Body of pancreas (tissue), 4 donors: ENCODE measurements around the gene PRKCB. TPM values are rescaled to one million over a fixed set of nuclear protein-coding genes. Genes with fewer than 3 reads are reported as not detected.
"Not testable (repeated sequence)": the region's sequence is repeated elsewhere in the genome, so short reads cannot be mapped to it uniquely, and the experiment has no call there.

Experiments
- ATAC-seq: fragments of 150-250 bp; one replicate; pipeline ENCODE4 v1.9.1; 2016
- DNase-seq, 4 donors: peaks; one replicate each; pipeline ENCODE4 v3.0.0-alpha.2; 2019
- H3K27ac ChIP-seq, 4 donors: fragments of 200-600 bp; sonication (generic); 1 replicate in 3 of 4; 2 replicates in 1 of 4; pipeline versions ENCODE4 v1.5.1 to v1.6.1; 2016 to 2019; ENCODE audit warnings: mild to moderate bottlenecking in 1 of 4, mixed read lengths in 1 of 4, moderate library complexity in 1 of 4
- H3K27me3 ChIP-seq, 2 donors: fragments of 200-600 bp; sonication (generic); one replicate each; pipeline ENCODE4 v1.6.0; 2016; ENCODE audit warnings: mild to moderate bottlenecking in 1 of 2
- H3K36me3 ChIP-seq, 2 donors: fragments of 200-600 bp; sonication (generic); replicated peaks in 1 of 2; 2 replicates each; pipeline ENCODE4 v1.5.1; 2016; ENCODE audit warnings: low read depth in 2 of 2; ENCODE audit not compliant: insufficient read depth in 1 of 2
- H3K4me1 ChIP-seq: fragments of 200-600 bp; sonication (generic); one replicate; pipeline ENCODE4 v1.6.0; 2016
- H3K4me3 ChIP-seq, 2 donors: fragments of 200-600 bp; sonication (generic); 1 replicate in 1 of 2; 2 replicates in 1 of 2; pipeline ENCODE4 v1.5.1; 2016 to 2019
- H3K9me3 ChIP-seq, 3 donors: fragments of 200-600 bp; sonication (generic); 1 replicate in 2 of 3; 2 replicates in 1 of 3; pipeline ENCODE4 v1.5.1; 2016
- POLR2A ChIP-seq, 3 donors: fragments of 450-650 bp; IDR thresholded peaks; one replicate each; pipeline ENCODE4 v1.6.1; 2016; ENCODE audit warnings: antibody characterized with exemption in 3 of 3, mild to moderate bottlenecking in 2 of 3
- WGBS, 2 donors: methylation state at CpG; one replicate each; pipeline ENCODE4 v1.1.5; 2017; 5-methylcytosine and 5-hydroxymethylcytosine counted together
- intact Hi-C: fragments of 100-400 bp; cut with DNase I; formaldehyde crosslinking; loops from one replicate; pipeline ENCODE4 v1.15.1; 2023
- total RNA-seq, 2 donors: library from RNA; depleted of rRNA; stranded (reverse); fragments of >200 nt; gene quantifications; one replicate each; pipeline ENCODE4 v1.1.0, GENCODE V29; 2016
- TF ChIP-seq, protein P1 (sequence below), 7 experiments: fragments of 450-650 bp in 4 of 7; fragments of 200-600 bp in 3 of 7; sonication (generic) in 3 of 7; IDR thresholded peaks; one replicate each; pipeline ENCODE4 v1.5.1; 2016 to 2019; ENCODE audit warnings: antibody characterized with exemption in 7 of 7

Gene PRKCB
- total RNA-seq, 2 donors from 2014 or later: 0.33 to 10.6 TPM

DNA sequence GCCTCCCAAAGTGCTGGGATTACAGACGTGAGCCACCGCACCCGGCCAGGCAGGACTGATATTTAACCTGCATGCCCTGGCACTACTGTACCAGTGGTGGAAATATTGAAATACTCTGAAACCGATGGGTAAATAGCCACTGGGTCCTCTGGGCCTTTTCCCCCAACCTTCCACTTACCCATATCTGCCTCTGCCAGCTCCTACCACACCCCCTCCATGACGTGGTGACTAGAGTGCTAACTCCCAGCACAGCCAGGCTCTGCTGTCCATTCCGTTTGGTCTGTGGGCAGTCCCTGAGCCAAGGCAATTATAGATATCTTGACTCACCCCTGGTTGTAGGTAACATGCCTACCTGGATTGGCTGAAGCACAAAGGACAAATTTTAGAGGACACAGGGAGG is 187.8 kb downstream of the PRKCB start:
- ATAC-seq (no peak), DNase-seq (no peak)
- H3K4me3 ChIP-seq: no peak overlapping the region
- H3K9me3 ChIP-seq: no peaks in the 10 kb centered on the region
- no peak overlapping the region for H3K27ac ChIP-seq
- H3K36me3 ChIP-seq: no peaks in the 10 kb centered on the region
- intact Hi-C loops: no loop called here
- H3K4me1 ChIP-seq: no peaks in the 10 kb centered on the region
- 50 to 58% methylated on average over 4 to 6 of the region's 6 CpGs for WGBS, 2 donors
- H3K27me3 ChIP-seq: peaks cover 0 to 4% of the 10 kb centered on the region in 2 donors
- no peak for TF ChIP-seq POLR2A (IDR thresholded peaks at IDR 0.05)
- TF ChIP-seq, protein P1, sequence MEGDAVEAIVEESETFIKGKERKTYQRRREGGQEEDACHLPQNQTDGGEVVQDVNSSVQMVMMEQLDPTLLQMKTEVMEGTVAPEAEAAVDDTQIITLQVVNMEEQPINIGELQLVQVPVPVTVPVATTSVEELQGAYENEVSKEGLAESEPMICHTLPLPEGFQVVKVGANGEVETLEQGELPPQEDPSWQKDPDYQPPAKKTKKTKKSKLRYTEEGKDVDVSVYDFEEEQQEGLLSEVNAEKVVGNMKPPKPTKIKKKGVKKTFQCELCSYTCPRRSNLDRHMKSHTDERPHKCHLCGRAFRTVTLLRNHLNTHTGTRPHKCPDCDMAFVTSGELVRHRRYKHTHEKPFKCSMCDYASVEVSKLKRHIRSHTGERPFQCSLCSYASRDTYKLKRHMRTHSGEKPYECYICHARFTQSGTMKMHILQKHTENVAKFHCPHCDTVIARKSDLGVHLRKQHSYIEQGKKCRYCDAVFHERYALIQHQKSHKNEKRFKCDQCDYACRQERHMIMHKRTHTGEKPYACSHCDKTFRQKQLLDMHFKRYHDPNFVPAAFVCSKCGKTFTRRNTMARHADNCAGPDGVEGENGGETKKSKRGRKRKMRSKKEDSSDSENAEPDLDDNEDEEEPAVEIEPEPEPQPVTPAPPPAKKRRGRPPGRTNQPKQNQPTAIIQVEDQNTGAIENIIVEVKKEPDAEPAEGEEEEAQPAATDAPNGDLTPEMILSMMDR (IDR thresholded peaks at IDR 0.05): no peak

GRCh38 chr16:24024971-24025370 is 189.2 kb downstream of the PRKCB start:
- TF ChIP-seq, protein P1 (IDR thresholded peaks at IDR 0.05): no peak
- no peak for TF ChIP-seq POLR2A (IDR thresholded peaks at IDR 0.05)
- Histone ChIP-seq H3K27ac (no peak overlapping the region), H3K27me3 (peaks cover 0 to 4% of the 10 kb centered on the region in 2 donors), H3K36me3 (no peaks in the 10 kb centered on the region), H3K4me1 (no peaks in the 10 kb centered on the region), H3K4me3 (no peak overlapping the region), H3K9me3 (no peaks in the 10 kb centered on the region)
- DNase-seq: no peak
- intact Hi-C loops: no loop called here
- WGBS, 2 donors: 59 to 64% methylated on average over 7 of the region's 7 CpGs
- no peak for ATAC-seq

GRCh38 chr16:24027466-24027865 is 191.7 kb downstream of the PRKCB start:
- Histone ChIP-seq H3K4me1 (no peaks in the 10 kb centered on the region), H3K27ac (no peak overlapping the region), H3K9me3 (no peaks in the 10 kb centered on the region), H3K4me3 (no peak overlapping the region), H3K27me3 (peaks cover 0 to 4% of the 10 kb centered on the region in 2 donors), H3K36me3 (no peaks in the 10 kb centered on the region)
- intact Hi-C loops: no loop called here
- ATAC-seq (no peak), DNase-seq (no peak)
- TF ChIP-seq, protein P1 (IDR thresholded peaks at IDR 0.05): no peak
- TF ChIP-seq POLR2A (IDR thresholded peaks at IDR 0.05): no peak
- 31 to 38% methylated on average over 8 of the region's 8 CpGs for WGBS, 2 donors

DNA sequence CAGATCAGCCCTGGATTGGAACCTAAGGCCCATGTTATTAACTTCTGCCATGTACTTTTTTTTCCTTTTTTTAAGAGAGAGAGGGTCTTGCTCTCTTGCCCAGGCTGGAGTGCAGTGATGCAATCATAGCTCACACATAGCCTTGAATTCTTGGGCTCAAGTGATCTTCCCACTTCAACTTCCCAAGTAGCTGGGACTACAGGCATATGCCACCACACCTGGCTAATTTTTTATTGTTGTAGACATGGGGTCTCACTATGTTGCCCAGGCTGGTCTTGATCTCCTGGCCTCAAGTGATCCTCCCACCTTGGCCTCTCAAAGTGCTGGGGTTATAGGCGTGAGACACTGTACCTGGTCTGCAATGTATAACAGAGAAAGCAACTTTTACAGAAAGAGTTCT is 194.1 kb downstream of the PRKCB start:
- DNase-seq, H3K4me3 ChIP-seq, intact Hi-C loops, ATAC-seq, H3K9me3 ChIP-seq, H3K27ac ChIP-seq, H3K4me1 ChIP-seq, H3K27me3 ChIP-seq, H3K36me3 ChIP-seq: not testable (repeated sequence)
- WGBS, 2 donors: 59 to 80% methylated on average over 1 of the region's 1 CpG

DNA sequence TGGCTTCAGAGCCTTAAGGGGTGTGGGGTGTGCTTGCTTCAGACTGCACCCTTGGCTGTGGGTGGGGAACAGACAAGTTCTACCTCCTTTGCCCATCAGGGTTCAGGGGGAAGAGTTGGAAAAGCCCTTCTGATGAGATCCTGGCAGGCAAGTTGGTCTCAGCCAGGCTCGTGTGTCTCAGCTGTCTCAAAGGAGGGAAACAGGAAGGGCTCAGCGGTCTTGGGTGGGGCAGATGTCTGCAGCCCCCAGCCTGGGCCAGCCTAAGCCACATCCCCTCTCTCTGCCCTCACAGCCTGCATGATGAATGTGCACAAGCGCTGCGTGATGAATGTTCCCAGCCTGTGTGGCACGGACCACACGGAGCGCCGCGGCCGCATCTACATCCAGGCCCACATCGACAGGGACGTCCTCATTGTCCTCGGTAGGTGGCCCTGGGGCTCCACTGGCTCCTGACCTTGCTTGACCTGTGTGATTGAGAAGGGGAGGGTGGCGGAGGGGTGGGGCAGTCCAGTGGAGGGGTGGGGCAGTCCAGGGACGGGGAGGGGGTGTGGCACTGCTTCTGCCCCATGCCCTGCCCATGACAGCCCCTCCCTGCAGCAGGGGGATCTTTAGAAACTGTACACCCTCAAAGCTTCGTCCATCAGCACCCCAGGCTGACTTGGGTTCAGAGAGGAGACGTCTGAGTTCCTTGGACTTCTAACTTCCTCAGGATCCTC is 199.5 kb downstream of the PRKCB start:
- H3K36me3 ChIP-seq: no peaks in the 10 kb centered on the region
- H3K4me3 ChIP-seq: no peak overlapping the region
- H3K27me3 ChIP-seq: no peaks in the 10 kb centered on the region
- no peaks in the 10 kb centered on the region for H3K4me1 ChIP-seq
- H3K27ac ChIP-seq: no peak overlapping the region
- TF ChIP-seq, protein P1 (IDR thresholded peaks at IDR 0.05): no peak
- no peak for TF ChIP-seq POLR2A (IDR thresholded peaks at IDR 0.05)
- intact Hi-C loops: no loop called here
- WGBS, 2 donors: 35 to 49% methylated on average over 11 to 12 of the region's 17 CpGs
- ATAC-seq (no peak), DNase-seq (peak in 1 of 4 donors; percentile 21)
- no peaks in the 10 kb centered on the region for H3K9me3 ChIP-seq
